Fibroblast of pulmonary artery (primary cell): ENCODE measurements around the gene MAP3K8.
A peak's percentile ranks its signal among the peaks of the same experiment; 100 is the strongest.

ENCODE experiments used
- DNase-seq: peaks from one replicate; pipeline ENCODE4 v3.0.0-alpha.2; 2010; ENCODE audit warnings: low read depth
- H3K4me3 ChIP-seq: replicated peaks from 2 replicates; pipeline ENCODE4 v1.5.1; 2011; ENCODE audit warnings: low read depth, mild to moderate bottlenecking, control low read depth, low read length, moderate library complexity
- TF ChIP-seq, protein P1 (sequence below): IDR thresholded peaks from 2 replicates; pipeline ENCODE4 v1.5.1; 2011; ENCODE audit warnings: mild to moderate bottlenecking, control low read depth, low read length, inconsistent platforms; ENCODE audit errors: missing control alignments

The MAP3K8 gene

DNA sequence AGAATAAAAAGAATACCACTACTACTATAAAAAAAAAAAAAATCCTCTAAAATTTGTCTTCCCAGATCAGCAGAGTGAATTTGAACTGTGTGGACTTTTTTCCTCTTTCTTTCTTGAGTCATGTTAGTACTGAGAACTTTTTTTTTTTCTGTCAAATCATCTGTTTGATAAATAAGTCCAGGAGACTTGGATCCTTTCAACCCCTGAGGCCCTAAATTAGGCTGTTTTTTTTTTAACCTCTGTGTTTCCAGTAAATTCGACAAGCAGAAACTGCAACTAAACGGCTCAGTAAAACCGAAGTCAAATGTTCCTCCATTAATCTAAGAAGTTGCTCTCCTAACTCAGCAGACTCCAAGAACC lies 2.7 kb downstream of the MAP3K8 start:
- DNase-seq: no peak
- H3K4me3 ChIP-seq: peak overlapping the region; percentile 91

DNA sequence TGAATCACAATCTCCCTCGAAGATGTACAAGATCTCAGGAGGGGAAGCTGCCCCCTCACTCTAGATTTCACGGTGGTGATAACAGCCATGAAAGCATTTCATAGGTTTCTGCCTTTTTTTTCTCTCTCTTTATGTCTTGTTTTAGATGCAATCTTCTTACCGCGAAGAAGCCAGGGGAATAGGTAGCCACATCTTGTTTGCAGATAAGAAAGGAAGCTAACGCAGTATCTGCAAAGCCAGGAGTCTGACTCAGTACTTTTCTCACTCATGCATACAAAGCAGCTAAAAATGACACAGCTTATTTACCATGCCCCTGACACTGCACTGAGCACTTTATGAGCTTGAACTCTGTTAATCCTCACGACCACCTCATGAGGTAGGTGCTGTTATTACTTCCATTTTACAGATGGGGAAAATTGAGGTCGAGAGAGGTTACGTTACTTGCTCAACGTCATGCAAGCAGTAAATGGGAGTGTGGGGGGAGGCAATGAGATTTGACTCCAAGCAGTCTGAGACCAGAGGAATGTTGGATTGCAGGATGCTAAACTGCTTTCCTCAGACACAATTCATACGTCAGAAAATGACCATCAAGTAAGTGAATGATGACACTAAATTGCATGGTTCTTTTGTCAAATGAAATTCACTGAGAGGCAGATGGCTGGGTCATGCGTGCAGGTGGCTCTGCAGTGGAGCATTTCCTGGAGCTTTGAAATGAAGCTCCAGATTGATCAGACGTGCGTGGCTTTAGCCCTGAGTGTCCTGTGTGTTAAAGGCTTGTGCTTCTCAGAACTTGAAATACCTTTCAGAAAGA lies 3.3 kb downstream of the MAP3K8 start:
- peak overlapping the region; percentile 91 for H3K4me3 ChIP-seq
- peak; percentile 77 for DNase-seq

More for the DNA sequence above, 2.7 kb downstream of the MAP3K8 start:
- TF ChIP-seq, protein P1, sequence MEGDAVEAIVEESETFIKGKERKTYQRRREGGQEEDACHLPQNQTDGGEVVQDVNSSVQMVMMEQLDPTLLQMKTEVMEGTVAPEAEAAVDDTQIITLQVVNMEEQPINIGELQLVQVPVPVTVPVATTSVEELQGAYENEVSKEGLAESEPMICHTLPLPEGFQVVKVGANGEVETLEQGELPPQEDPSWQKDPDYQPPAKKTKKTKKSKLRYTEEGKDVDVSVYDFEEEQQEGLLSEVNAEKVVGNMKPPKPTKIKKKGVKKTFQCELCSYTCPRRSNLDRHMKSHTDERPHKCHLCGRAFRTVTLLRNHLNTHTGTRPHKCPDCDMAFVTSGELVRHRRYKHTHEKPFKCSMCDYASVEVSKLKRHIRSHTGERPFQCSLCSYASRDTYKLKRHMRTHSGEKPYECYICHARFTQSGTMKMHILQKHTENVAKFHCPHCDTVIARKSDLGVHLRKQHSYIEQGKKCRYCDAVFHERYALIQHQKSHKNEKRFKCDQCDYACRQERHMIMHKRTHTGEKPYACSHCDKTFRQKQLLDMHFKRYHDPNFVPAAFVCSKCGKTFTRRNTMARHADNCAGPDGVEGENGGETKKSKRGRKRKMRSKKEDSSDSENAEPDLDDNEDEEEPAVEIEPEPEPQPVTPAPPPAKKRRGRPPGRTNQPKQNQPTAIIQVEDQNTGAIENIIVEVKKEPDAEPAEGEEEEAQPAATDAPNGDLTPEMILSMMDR: no peak

DNA sequence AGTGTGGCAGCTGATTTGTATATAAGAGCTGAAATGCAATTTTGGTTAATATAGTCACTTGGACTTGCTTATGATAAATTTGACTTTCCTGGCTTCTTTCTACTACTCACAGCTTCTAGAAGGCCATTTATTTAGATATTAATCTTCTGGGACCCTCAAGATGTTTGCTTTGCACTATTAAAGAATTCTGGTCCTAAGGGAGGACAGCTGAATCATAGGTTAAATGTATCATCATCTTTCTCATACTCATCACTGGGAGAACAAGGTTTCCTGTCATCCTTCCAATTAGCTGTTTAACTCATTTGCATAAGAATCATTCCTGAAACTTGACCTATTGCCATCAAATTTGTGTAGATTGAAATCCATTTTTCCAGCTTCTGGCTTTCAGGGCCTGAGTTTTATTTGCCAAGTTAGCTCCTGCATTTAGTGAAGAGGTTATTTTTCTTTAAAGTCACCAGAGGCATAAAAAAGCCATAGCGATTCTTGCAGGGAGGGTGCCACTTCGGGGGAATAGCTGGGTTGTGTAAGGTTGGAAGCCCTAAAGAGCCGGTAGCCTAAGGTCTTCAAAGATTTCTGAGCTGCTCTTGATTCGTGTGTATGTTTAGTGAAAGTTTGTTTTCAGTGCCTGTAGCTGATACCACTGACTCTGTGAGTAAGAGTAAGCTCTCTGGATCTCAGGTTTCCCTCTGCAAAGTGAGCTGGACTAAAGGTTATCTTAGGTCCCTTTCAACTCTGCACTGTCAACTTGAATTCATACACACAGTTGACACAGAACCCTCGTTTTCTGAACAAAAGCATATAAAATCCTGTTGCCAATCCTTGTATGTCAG lies 4.3 kb downstream of the MAP3K8 start:
- TF ChIP-seq, protein P1: no peak
- peak overlapping the region; percentile 91 for H3K4me3 ChIP-seq
- DNase-seq: no peak

More for the DNA sequence above, 3.3 kb downstream of the MAP3K8 start:
- TF ChIP-seq, protein P1: no peak

DNA sequence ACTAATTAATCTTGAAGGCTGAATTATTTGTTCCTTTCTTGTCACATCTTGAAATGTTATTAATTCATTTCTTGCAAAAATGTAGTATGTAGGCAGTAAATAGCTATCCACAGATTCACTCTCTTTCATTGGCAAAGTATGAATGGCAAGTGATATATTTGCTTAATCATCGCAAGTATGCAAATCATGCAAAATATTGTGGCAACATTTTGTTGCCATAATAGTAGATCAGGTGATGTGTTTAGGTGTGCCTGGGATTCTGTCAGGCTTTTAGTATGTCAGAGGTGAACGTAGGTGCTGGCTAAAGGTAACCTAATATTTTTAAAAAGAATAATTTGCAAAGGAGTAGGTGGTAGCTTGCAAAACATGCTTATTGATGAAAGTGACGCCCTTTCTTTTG lies 5.9 kb downstream of the MAP3K8 start:
- TF ChIP-seq, protein P1: no peak
- DNase-seq: no peak
- H3K4me3 ChIP-seq: no peak overlapping the region

DNA sequence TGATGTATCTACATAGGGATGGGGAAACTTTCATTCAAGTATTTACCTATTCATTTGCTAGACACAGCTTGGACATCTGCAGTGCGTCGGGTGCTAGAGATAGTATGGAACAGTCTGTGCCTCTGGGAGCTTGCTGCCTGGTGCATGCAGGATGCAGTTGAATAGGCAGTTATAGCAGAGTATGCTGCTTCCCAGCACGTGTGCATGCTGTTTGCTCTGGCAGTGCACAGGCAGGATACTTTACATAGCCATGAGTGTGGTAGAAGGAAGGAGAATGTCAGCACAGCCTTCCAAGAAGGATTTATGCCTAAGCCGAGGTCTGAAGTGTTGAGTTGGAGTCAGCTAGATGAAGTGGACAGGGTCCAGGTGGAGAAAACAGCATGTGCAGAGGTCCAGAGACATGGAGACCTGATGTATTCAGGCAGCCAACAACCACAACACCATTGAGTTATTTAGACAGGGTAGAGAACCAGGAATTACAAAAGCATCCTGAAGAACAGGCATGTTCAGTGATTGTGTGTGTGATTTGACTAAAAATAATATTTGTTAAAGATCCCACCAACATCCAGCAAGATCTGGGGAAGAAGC lies 8.1 kb downstream of the MAP3K8 start:
- TF ChIP-seq, protein P1: no peak
- no peak for DNase-seq
- H3K4me3 ChIP-seq: no peak overlapping the region

DNA sequence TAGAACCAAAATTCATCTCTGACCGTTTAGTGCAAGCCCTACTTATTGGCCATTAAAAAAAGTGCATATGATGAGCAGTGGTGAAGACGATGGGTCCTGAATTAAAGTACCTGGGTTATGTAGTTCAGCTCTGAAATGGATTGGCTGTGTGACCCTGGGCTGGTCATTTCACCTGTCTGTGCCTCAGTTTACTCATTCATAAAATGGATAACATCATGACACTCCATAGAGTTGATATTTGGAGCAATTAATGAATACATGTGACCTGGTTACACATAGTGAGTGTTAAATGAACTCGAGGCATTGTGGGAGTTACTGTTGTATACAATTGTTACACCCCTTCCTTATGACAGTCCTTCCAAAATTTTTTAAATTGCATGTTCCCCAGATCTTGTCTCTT lies 9.1 kb downstream of the MAP3K8 start:
- DNase-seq: no peak
- H3K4me3 ChIP-seq: no peak overlapping the region
- TF ChIP-seq, protein P1: no peak
